GM12865 (cell line): ENCODE measurements around the gene ST6GALNAC4.
A peak's percentile ranks its signal among the peaks of the same experiment; 100 is the strongest.

Experiments used
- DNase-seq: peaks from one replicate; pipeline ENCODE4 v3.0.0; 2010; ENCODE audit warnings: low read depth
- H3K4me3 ChIP-seq: 2 replicates; pipeline ENCODE4 v1.5.1; 2011; ENCODE audit warnings: mild to moderate bottlenecking, low read depth, low read length, control low read depth
- CTCF ChIP-seq: IDR thresholded peaks from 2 replicates; pipeline ENCODE4 v1.5.1; 2011; ENCODE audit warnings: low read length, control low read depth, low read depth, inconsistent platforms; ENCODE audit not compliant: insufficient read depth; ENCODE audit errors: missing control alignments

ST6GALNAC4 gene

GRCh38 chr9:127930231-127931091 is 13.6 kb upstream of the ST6GALNAC4 start, which contains the start of gene PIP5KL1:
Gene PIP5KL1 (minus strand): TSS chr9:127930777. CDS start chr9:127930752, 25 bp downstream.
- DNase-seq = peak; percentile 85
- TF ChIP-seq CTCF = no peak
- H3K4me3 ChIP-seq = peak within 1 kb of the TSS; percentile 52

GRCh38 chr9:127929625-127929979 is 12.8 kb upstream of the ST6GALNAC4 start:
- no peak overlapping the region for H3K4me3 ChIP-seq
- no peak for DNase-seq
- no peak for TF ChIP-seq CTCF

- TF ChIP-seq CTCF = no peak
- H3K4me3 ChIP-seq = no peak overlapping the region
- DNase-seq = no peak
Measured at GRCh38 chr9:127928676-127929624, 12.1 kb upstream of the ST6GALNAC4 start.

GRCh38 chr9:127927988-127928675 is 11.3 kb upstream of the ST6GALNAC4 start:
- TF ChIP-seq CTCF = no peak
- H3K4me3 ChIP-seq = no peak overlapping the region
- no peak for DNase-seq

- peak; percentile 55 for DNase-seq
- TF ChIP-seq CTCF = no peak
- peak overlapping the region; percentile 30 for H3K4me3 ChIP-seq
Measured at GRCh38 chr9:127927201-127927987, 10.6 kb upstream of the ST6GALNAC4 start.

- DNase-seq = no peak
- H3K4me3 ChIP-seq = peak overlapping the region; percentile 30
- no peak for TF ChIP-seq CTCF
Measured at GRCh38 chr9:127926906-127927200, 10.0 kb upstream of the ST6GALNAC4 start.
